T-helper 1 cell treated with Interleukin-12 subunit alpha and Interleukin-12 subunit beta and Interleukin-4 antibody, amounts not matched to agents 30 ng/mL and 1 ng/mL, for 36 hours (primary cell): ENCODE data around the gene PAX3. TPM values are rescaled to one million over a fixed set of nuclear protein-coding genes. Genes with fewer than 3 reads are reported as not detected.

Experiments
- intact Hi-C: fragments of 100-400 bp; cut with micrococcal nuclease; formaldehyde crosslinking; loops from one replicate; pipeline ENCODE4 v1.15.1; 2024
- total RNA-seq: library from RNA; stranded (reverse); gene quantifications from 2 replicates; pipeline ENCODE4 v1.2.3, GENCODE V29; 2022

PAX3 gene
- total RNA-seq, 1 donor from 2014 or later, result not detected

- intact Hi-C loops, result no loop called here
These were observed 12.7 kb upstream of the PAX3 start for GRCh38 chr2:222311319-222311977.

DNA sequence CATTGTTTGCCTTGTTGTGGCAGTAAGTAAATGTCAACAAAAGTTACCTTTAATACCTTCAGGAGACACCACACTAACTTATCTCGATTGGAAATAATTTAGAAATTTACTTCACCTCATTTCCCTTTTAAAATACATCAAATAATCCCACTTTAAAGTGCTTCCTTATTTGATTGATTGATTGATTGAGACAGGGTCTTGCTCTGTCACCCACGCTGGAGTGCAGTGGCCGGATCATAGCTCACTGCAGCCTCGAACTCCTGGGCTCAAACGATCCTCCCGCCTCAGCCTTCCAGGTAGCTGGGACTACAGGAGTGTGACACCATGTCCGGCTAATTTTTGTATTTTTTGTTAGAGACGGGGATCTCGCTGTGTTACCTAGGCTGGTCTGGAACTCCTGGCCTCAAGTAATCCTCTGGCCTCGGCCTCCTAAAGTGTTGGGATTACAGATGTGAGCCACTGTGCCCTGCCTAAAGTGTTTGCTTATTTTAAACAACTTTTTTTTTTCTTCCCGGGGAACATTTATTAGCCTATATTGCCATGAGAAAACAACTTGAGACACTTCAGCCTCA lies 12.0 kb upstream of the PAX3 start:
- intact Hi-C loops, result no loop called here

DNA sequence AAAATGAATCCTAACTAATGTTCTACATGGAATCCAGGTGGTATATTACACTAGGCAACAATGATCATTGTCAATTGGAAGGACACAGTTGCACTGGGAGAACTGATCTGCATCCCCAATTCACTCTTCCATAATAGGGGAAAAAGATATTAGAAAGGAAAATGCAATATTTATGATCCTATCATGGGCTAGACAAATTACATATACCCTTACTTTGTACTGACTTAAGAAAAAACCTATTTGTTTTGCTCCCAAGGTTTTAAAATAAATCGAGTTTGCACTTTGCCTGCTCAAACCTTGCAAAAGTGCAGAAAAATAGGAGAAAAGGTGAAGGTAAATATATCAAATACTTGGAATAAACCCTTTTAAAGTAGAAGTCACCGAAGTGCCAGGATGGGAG lies 11.0 kb upstream of the PAX3 start:
- intact Hi-C loops, result no loop called here

DNA sequence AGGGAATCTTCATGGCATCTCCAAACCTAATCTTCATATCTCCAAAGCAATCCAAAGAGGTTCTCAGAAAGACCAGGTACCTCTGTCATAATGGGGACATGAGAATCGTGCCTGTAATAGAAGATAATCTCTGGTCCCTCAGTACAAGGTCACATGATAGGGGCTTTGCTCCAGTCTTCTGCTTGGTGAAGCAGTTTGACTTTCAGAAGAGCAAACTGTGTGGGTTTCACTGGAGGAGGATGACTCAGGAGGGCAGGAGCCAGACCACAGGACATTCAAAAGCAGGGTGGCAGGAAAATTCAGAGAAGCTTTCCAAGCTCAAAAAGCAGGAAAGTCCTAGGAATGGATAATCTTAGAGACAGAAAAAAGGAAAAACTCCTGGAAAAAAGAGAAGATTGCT lies 10.6 kb upstream of the PAX3 start:
- intact Hi-C loops, result no loop called here

- intact Hi-C loops, result no loop called here
These were observed 9.4 kb upstream of the PAX3 start for GRCh38 chr2:222307978-222308730.

DNA sequence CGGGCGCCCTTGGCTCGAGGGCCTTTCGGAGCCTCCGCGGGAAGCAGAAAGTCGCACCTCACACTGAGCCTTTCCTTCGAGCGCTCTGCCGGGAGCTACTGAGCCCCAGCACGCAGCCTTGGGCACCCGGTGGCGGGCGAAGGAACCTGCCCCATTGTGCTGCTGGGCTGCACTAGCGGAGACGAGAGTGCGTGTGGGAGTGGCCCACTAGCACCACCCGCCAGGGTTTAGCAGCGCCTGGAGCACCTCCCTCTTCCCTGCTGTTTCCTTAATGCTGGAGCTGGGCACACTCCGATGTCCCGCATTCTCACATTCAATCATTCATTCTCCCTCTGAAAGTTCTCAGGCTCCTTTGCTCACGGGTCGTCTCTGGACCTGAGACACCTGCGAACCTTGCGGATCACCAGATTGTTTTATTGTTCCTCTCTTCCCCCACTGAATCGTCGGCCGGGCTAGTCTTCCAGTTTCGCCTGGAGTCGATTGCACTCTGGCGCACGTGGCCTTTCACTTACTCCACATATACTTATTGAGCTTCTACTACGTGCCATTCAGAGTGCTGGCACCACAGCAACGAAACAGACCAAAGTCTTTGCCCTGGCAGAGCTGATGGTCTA lies 8.5 kb upstream of the PAX3 start:
- intact Hi-C loops, result no loop called here

- intact Hi-C loops, result no loop called here
These were observed 7.8 kb upstream of the PAX3 start for GRCh38 chr2:222306393-222307142.

DNA sequence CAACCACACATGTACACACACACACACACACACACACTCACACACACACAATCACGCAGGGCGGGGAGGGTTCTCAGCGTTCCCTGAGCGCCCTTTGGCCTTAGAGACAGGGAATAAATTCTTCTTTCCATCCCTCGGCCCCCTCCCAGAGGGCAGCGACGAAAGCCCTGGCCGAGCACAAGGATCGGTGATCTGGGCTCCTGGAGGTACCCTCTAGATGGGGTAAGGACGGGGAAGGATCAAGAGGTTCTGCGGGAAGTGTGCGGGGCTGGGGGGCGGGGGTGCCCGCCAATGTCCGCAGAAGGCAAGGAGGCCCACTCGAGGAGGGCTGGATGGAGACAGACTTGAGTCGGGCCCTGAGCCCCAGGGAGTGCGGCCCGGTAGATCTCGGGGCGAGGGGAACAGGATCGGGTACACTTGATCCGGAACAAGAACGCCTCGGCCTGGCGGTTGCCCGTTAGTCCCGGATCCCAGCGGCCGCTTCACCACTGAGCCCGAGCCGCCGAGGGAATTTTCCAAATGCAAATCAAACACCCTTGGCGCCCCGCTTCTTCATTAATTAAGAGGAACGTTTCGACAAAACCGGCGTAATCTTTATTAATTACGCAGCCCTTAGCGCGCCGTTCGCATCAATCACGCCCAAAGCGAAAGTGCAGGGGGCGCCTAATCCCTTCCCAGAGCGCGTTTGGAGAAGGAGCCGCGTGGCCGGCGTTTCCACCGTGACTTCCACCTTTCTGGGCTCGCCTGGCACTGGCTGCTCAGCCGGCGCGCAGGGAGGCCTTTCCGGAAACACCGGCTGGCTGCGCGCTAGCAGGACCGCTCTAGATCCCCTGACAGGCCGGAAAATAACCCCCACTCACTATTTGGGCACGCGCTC lies 7.0 kb upstream of the PAX3 start:
- intact Hi-C loops, result loop anchor here (1.0 to 2.0 kb wide), 2 partner anchors 9 to 17 kb away; no protein-coding TSS in a partner anchor

DNA sequence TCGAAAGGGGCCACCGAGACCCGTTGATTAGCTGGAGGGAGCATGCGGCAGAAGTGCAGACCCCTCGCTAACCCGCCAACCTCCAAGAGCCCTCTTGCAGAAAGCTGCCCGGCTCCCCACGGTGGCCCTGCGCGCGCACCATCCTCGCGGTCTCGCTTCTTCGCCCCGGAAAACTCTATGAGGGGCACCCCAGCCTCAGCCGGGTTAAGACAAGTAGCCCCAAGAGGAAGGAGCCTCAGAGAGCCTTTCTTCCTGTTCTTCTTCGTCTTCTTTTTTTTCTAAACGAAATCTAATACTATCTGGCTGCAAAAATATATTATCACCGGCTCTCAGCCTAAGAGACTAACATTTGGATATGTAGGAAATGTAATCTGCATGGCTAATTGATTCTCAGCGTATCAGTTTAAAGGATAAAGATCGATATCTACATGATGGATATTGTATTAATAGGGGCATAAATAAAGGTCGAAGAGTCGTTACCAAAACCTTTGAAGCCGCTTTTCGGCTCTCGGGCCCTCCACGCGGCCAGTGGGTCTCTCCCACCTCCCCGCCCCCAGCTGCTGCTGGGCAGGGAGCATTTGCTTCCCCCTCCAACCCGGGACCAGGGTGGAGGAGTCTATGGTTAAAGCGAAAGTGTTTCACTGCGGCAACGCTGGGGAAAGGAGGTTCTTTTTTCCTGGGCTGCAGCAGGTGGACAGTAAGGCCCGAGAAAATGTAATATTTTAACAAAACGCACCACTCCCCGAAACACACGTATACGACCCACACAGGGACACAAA lies 6.1 kb upstream of the PAX3 start:
- intact Hi-C loops, result loop anchor here (1.0 to 2.0 kb wide), 2 partner anchors 9 to 16 kb away; no protein-coding TSS in a partner anchor

DNA sequence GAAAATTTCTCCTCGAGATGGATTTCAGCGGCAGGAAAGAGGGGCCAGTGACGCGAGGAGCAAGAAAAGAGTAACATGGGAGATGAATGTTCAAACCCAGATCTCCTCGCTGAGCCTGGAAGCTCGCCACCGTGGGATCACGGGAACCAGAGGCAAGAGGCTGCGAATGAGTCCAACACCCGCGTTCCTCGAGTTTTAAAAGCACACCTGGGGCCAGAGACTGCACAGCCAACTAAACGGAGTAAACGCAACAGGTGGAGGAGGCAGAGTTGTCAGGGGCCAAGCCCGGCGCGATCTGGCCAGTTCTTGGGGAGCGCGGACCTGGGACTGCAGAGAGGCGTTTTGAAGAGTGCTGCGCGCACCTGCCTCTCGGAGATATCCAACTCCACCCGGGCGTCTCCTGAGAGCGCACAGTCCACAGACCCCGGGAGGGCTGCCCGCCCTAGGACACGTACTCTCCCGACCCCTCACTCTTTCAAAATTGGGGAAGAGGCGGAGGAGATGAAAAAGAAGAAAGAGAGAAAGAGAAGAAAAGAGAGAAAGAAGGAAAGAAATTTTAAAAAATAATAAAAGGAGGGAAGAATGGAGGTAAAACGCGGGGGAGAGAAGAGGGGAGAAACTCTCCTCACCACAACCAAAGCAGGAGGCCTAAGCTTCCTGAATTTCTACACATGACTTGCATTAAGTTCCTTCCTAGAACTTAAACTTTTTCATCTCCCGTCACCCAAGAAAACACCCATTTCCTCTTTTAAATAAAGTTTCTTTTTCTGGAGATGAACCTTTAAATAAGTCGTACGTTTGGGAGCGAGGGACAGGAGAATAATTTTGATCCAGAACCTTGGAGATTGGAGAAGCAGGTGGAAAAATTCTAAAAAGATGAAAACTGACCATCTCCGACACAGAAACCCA lies 5.3 kb upstream of the PAX3 start:
- intact Hi-C loops, result loop anchor here (2.0 kb wide), 1 partner anchor 15 kb away; no protein-coding TSS in a partner anchor

DNA sequence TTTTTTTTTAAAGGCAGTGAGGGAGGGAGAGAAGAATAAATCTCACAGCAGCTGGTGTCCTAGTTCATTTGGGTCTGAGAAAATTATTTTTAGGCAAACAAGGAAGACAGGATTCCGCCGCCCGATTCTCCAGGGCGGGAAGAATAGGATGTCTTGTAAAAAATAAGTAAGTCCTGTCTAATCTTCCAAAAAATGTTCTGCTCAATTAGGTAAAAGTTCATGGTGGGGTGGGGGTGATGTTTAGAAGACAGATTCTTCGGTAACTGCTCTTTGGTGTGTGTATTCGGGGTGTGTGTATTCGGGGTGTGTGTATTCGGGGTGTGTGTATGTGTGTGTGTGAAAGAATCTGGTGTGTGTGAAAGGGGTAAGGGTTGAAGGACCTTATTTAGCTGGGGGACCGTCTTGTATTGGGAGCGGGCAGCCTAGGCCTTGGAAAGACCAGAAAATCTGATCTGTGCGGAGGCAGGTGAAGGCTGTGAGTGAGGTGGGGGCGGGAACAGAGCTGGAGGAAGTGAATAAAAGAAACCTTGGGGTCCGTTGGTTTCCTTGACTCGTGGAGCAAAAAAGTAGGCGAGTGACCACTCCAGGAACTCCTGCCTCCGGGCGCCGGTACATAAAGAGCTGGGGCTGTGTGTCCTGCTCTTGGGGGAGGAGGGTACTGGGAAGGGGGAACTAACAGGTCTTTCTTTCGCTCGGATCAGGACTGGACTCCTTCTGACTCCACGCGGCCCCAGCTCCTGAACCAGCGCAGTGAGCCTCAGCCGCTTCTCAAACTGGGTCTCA lies 4.4 kb upstream of the PAX3 start:
- intact Hi-C loops, result no loop called here

DNA sequence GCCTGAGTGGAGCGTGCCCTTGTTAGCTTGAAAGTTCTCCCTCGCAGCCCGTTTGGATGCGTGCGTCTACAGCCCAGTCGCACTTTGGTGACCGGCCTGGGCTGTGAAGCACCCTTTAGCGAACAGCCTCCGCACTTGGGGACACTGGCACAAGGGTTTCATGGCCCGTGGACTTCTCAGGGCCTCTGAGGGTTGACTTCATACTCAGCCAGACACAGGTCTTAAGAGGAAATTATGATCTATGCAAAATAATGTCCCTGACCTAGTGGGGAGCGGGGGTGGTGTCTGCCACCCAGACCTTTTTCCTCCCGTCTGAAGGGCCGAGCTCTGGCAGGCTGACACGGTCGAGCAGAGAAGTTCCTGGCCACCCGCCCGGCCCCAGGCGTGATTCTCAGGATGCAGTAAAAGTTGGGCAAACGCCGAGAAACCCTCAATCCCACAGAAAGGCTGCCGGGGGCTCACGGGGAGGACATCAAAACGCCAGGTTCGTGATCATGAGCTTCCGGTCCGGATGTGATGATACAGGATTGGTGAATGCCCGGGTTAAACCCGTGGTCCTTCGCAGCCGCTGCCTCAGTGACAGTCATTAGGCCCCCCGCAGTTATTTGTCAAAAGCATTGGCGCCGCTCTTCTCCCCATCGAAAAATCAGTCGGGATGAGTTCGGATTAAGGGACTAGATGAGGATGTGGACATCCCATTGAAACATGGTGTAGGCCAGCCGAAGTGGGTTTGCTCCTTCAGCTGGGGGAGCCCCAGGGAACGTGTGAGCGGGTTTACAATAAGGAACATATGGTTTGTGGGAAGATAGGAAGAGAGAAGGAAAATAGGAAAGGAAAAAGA lies 3.6 kb upstream of the PAX3 start:
- intact Hi-C loops, result no loop called here

DNA sequence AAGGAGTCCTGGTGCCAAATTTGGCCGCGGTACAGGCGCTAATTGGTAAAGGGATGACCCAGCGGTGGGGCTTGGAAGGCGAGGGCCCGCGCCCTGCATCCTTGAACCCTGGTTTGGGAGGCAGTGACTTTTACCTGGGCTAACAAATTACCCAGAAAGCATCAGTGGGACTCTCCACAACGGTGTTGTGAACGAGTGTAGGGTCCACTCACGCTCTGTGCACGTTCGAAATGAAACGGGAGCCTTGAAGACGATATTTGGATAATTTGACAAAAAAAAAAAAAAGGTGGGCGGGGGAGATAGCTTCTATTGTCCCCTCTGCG lies 3.0 kb upstream of the PAX3 start:
- intact Hi-C loops, result no loop called here

DNA sequence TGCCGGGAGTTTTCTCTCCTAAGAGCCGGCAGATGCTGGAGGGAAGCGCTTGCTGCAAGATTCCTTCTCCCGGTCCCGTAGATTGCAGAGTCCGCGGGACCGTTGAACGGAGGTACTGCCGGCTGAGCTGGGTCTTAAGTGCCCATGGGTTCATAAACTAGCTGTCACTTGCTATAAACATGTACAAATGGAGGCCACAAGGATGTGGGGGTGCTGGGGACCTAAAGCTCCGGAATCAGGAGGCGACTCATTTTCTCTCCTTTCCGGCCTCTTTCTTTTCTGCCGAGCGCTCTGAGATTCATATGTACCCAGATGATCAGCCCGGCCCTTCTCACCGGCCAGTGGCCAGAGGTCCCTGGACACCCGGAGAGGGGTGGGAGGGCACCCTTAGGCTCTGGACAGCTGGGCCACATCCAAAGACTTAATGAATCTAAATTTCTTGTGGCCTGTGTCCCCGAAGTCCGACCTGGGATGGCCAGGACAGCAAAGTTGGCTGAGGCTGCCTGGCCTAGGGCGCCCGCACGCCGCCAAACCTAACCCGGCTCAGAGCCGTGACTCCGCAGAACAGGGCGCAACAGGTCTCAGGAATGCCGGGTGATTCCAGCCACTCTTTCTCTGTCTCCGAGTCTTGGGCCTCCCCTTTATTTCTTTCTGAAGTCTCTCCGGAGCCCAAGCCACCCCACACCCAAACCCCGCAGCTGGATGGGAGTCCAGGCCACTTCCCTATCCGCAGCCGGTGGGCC lies 2.4 kb upstream of the PAX3 start:
- intact Hi-C loops, result no loop called here

GRCh38 chr2:222300726-222301052 lies 1.9 kb upstream of the PAX3 start:
- intact Hi-C loops, result no loop called here
